Panc1 (cell line): ENCODE data around the gene LMOD1. TPM values are rescaled to one million over a fixed set of nuclear protein-coding genes. Genes with fewer than 3 reads are reported as not detected.

ENCODE experiments used
- ATAC-seq: fragments of 200-7000 bp; cut with Tn5 transposase; 2 replicates; pipeline ENCODE4 v1.9.1; 2020; ENCODE audit warnings: mild to moderate bottlenecking, moderate library complexity
- BruUV-seq: library from RNA; stranded (reverse); fragments of 400-500 nt; replicated peaks from 2 replicates; lab custom pipeline; 2021; lab: Mats Ljungman, UMichigan
- CTCF ChIA-PET: fragments of 300-600 bp; sonication (Branson Sonifier 250); formaldehyde crosslinking; loops from one replicate; lab custom pipeline; 2022; ENCODE audit warnings: antibody characterized with exemption; lab: Charles Lee
- POLR2A ChIA-PET: fragments of 300-600 bp; sonication (Branson Sonifier 250); formaldehyde crosslinking; loops from one replicate; lab custom pipeline; 2022; ENCODE audit warnings: antibody characterized with exemption; lab: Charles Lee
- DNase-seq: peaks from one replicate; pipeline ENCODE4 v3.0.0-alpha.2; 2010; ENCODE audit warnings: low read depth, low spot score
- H3K27ac ChIP-seq: 2 replicates; pipeline ENCODE4 v1.5.1; 2011; ENCODE audit warnings: mild to moderate bottlenecking, low read length, inconsistent platforms
- H3K27me3 ChIP-seq: fragments of 200-500 bp; sonication (Bioruptor generic); 2 replicates; pipeline ENCODE4 v1.6.0; 2014; ENCODE audit warnings: low read length, inconsistent platforms; ENCODE audit not compliant: control insufficient read depth, insufficient read depth
- H3K36me3 ChIP-seq: fragments of 200-500 bp; sonication (Bioruptor generic); 2 replicates; pipeline ENCODE4 v1.5.1; 2014; ENCODE audit warnings: inconsistent platforms, mild to moderate bottlenecking, low read length, moderate library complexity; ENCODE audit not compliant: control insufficient read depth, insufficient read depth
- H3K4me1 ChIP-seq: 2 replicates; pipeline ENCODE4 v1.5.1; 2011; ENCODE audit warnings: inconsistent platforms, mild to moderate bottlenecking, low read length, moderate library complexity; ENCODE audit not compliant: control insufficient read depth, insufficient read depth
- H3K4me3 ChIP-seq, 2 experiments: 2 replicates each; pipeline ENCODE4 v1.5.1; 2011 to 2012; ENCODE audit warnings: low read depth in 2 of 2, low read length in 2 of 2, mild to moderate bottlenecking in 2 of 2, inconsistent platforms in 1 of 2, moderate library complexity in 1 of 2
- H3K9me3 ChIP-seq: fragments of 200-500 bp; sonication (Bioruptor generic); 2 replicates; pipeline ENCODE4 v1.5.1; 2014; ENCODE audit warnings: low read depth, mild to moderate bottlenecking, inconsistent platforms, low read length, moderate library complexity; ENCODE audit not compliant: control insufficient read depth, insufficient read depth
- POLR2AphosphoS5 ChIP-seq: IDR thresholded peaks from 2 replicates; pipeline ENCODE4 v1.6.1; 2012; ENCODE audit warnings: mild to moderate bottlenecking, low read depth, low read length, moderate library complexity
- REST ChIP-seq, 2 experiments: IDR thresholded peaks; 2 replicates each; pipeline ENCODE4 v1.6.1; 2011 to 2012; ENCODE audit warnings: low read depth in 2 of 2, control low read depth in 1 of 2, low read length in 1 of 2, mild to moderate bottlenecking in 1 of 2, moderate library complexity in 1 of 2; ENCODE audit not compliant: insufficient read depth in 1 of 2
- SIN3A ChIP-seq: IDR thresholded peaks from 2 replicates; pipeline ENCODE4 v1.6.1; 2012; ENCODE audit warnings: low read depth, mild to moderate bottlenecking, low read length, moderate library complexity, borderline replicate concordance; ENCODE audit not compliant: insufficient read depth
- TCF7L2 ChIP-seq: IDR thresholded peaks from 2 replicates; pipeline ENCODE4 v1.6.1; 2011; ENCODE audit warnings: mild to moderate bottlenecking, low read depth, low read length, inconsistent platforms
- in situ Hi-C: cut with HindIII; loops from 2 replicates; pipeline ENCODE4 v1.10.0; 2016; ENCODE audit warnings: low sequenced_read_pairs, low pct_unique_long_range_greater_than_20kb
- intact Hi-C: fragments of 100-400 bp; cut with micrococcal nuclease; formaldehyde crosslinking; loops from one replicate; pipeline ENCODE4 v1.10.0; 2022; ENCODE audit not compliant: unreplicated experiment
- total RNA-seq: library from RNA; stranded (reverse); gene quantifications from one replicate; pipeline ENCODE4 v1.2.1, GENCODE V29; 2021; ENCODE audit not compliant: unreplicated experiment
- TF ChIP-seq, protein P1 (sequence below): fragments of 450-650 bp; IDR thresholded peaks from 2 replicates; pipeline ENCODE4 v1.5.1; 2017; ENCODE audit warnings: mild to moderate bottlenecking

The LMOD1 gene
- total RNA-seq, 1 experiment from 2014 or later, result 0.13 TPM

DNA sequence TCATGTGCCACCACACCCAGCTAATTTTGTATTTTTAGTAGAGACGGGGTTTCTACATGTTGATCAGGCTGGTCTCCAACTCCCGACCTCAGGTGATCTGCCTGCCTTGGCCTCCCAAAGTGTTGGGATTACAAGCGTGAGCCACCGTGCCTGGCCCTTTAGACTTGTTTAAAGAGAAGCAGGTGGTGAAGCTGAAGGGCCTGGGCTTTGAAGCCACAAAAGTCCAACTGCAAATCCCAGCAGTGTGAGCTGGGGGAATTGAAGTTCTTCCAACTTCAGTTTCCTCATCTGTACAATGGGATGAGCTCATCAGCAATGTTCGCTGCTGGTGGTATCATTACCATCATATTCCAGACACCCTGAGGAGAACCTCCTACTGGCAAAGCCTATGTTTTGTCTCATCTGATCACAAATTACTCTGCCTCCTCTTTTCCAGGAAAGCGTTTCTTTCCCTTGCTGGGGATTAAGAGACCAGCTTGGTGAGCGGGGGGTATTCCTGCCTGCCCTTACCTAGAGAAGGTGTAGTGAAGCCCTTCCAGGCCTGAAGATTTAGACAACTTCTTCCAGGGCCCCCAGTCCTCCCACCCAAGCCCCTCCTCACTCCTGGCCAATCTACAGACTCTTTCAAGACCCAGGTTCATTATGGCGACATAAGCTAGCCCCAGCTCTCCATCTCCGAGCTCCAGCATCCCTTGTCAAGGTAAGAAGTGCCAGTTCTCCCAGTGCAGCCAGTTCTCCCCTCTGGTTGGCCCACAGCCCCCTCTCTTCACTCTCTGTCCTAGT is 60.1 kb downstream of the LMOD1 start:
- ChIA-PET POLR2A (no interaction called here), CTCF (no interaction called here)
- Histone ChIP-seq H3K4me3 (no peak overlapping the region), H3K27me3 (no peaks in the 10 kb centered on the region), H3K4me1 (peaks cover 10% of the 10 kb centered on the region), H3K27ac (no peak overlapping the region), H3K36me3 (no peaks in the 10 kb centered on the region), H3K9me3 (no peaks in the 10 kb centered on the region)
- no peak for TF ChIP-seq REST (IDR thresholded peaks at IDR 0.05; ENCODE audit: insufficient read depth in 1 of 2, low read depth in 2 of 2, low read length in 1 of 2)
- TF ChIP-seq TCF7L2, result no peak
- TF ChIP-seq, protein P1, sequence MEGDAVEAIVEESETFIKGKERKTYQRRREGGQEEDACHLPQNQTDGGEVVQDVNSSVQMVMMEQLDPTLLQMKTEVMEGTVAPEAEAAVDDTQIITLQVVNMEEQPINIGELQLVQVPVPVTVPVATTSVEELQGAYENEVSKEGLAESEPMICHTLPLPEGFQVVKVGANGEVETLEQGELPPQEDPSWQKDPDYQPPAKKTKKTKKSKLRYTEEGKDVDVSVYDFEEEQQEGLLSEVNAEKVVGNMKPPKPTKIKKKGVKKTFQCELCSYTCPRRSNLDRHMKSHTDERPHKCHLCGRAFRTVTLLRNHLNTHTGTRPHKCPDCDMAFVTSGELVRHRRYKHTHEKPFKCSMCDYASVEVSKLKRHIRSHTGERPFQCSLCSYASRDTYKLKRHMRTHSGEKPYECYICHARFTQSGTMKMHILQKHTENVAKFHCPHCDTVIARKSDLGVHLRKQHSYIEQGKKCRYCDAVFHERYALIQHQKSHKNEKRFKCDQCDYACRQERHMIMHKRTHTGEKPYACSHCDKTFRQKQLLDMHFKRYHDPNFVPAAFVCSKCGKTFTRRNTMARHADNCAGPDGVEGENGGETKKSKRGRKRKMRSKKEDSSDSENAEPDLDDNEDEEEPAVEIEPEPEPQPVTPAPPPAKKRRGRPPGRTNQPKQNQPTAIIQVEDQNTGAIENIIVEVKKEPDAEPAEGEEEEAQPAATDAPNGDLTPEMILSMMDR, result no peak
- no peak for TF ChIP-seq POLR2AphosphoS5
- TF ChIP-seq SIN3A, result no peak
- intact Hi-C loops (no loop called here), in situ Hi-C loops (no loop called here)
- no TSS peak for BruUV-seq
- DNase-seq (no peak), ATAC-seq (no peak)

DNA sequence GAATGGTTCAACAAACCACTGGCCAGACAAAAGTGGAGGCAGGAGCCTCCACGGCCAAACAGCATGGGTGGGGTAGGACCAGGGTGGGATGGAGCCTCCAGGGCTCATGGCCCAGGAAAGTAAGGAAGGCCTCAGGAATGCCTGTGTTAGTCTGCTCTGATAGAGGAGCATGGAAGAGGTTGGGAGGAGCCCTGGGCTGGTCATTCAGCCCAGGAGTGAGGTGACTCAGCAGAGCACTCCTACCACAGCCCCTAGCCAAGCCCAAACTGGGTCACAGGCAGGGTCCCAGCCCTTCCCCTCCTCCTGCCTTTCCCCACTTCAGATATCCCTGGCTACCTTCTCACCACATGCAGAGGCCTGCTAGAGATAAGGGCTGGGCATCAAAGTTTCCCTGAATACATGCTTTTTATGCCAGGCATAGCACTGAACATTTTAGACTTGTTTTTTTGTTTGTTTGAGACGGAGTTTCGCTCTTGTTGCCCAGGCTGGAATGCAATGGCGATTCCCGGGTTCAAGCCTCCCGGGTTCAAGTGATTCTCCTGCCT is 60.7 kb downstream of the LMOD1 start:
- Histone ChIP-seq H3K36me3 (no peaks in the 10 kb centered on the region), H3K9me3 (no peaks in the 10 kb centered on the region), H3K4me3 (no peak overlapping the region), H3K27me3 (no peaks in the 10 kb centered on the region), H3K4me1 (peaks cover 10% of the 10 kb centered on the region), H3K27ac (no peak overlapping the region)
- BruUV-seq, result no TSS peak
- TF ChIP-seq, protein P1, result no peak
- TF ChIP-seq SIN3A (no peak), TCF7L2 (no peak), REST (IDR thresholded peaks at IDR 0.05; ENCODE audit: insufficient read depth in 1 of 2, low read depth in 2 of 2, low read length in 1 of 2) (no peak), POLR2AphosphoS5 (no peak)
- in situ Hi-C loops (no loop called here), intact Hi-C loops (no loop called here)
- POLR2A ChIA-PET, result no interaction called here
- DNase-seq, result no peak
- CTCF ChIA-PET, result no interaction called here
- no peak for ATAC-seq
